IMR-90 (cell line): Measurements from ENCODE around the gene ATRN. TPM values are rescaled to one million over a fixed set of nuclear protein-coding genes. Genes with fewer than 3 reads are reported as not detected.

Experiments
- ATAC-seq: fragments of 200-7000 bp; cut with Tn5 transposase; 2 replicates; pipeline ENCODE4 v1.9.1; 2020; ENCODE audit warnings: low read depth, mild to moderate bottlenecking, moderate library complexity
- BruUV-seq: library from RNA; stranded (reverse); fragments of 400-500 nt; replicated peaks from 2 replicates; lab custom pipeline; 2021; lab: Mats Ljungman, UMichigan
- CTCF ChIA-PET: fragments of 300-600 bp; formaldehyde crosslinking; extraction: SDS; loops from one replicate; lab custom pipeline; 2021; ENCODE audit warnings: antibody characterized with exemption; lab: Yijun Ruan, JAX
- POLR2A ChIA-PET: fragments of 300-600 bp; sonication (Branson Sonifier 250); formaldehyde crosslinking; loops from one replicate; lab custom pipeline; 2022; ENCODE audit warnings: antibody characterized with exemption; ENCODE audit not compliant: unreplicated experiment; lab: Charles Lee
- DNase-seq: peaks from one replicate; pipeline ENCODE4 v3.0.0; 2013
- H2AFZ ChIP-seq: replicated peaks from 2 replicates; pipeline ENCODE3; 2013; ENCODE audit warnings: low read length, mild to moderate bottlenecking; ENCODE audit not compliant: poor library complexity
- H2AK5ac ChIP-seq: 2 replicates; pipeline ENCODE4 v1.6.1; 2013; ENCODE audit warnings: low read depth, low read length, inconsistent platforms
- H2AK9ac ChIP-seq: replicated peaks from 2 replicates; pipeline ENCODE3; 2013; ENCODE audit warnings: mild to moderate bottlenecking, low read depth, low read length, moderate library complexity; ENCODE audit not compliant: poor library complexity
- H2BK120ac ChIP-seq: 2 replicates; pipeline ENCODE4 v1.6.1; 2013; ENCODE audit warnings: low read depth, low read length, inconsistent platforms
- H2BK15ac ChIP-seq: 3 replicates; pipeline ENCODE4 v1.6.1; 2013; ENCODE audit warnings: low read depth, low read length, inconsistent platforms
- H2BK20ac ChIP-seq: 2 replicates; pipeline ENCODE4 v1.6.1; 2013; ENCODE audit warnings: low read depth, mild to moderate bottlenecking, inconsistent platforms, low read length, moderate library complexity
- H2BK5ac ChIP-seq: 2 replicates; pipeline ENCODE4 v1.6.1; 2013; ENCODE audit warnings: mild to moderate bottlenecking, low read depth, low read length, inconsistent platforms; ENCODE audit not compliant: poor library complexity, severe bottlenecking
- H3K14ac ChIP-seq: replicated peaks from 2 replicates; pipeline ENCODE4 v1.6.1; 2013; ENCODE audit warnings: low read depth, low read length, inconsistent platforms
- H3K18ac ChIP-seq: 2 replicates; pipeline ENCODE4 v1.6.1; 2013; ENCODE audit warnings: low read depth, low read length, control low read depth
- H3K23ac ChIP-seq: 2 replicates; pipeline ENCODE4 v1.6.1; 2013; ENCODE audit warnings: low read depth, low read length, inconsistent platforms
- H3K27ac ChIP-seq: 2 replicates; pipeline ENCODE4 v1.5.1; 2013; ENCODE audit warnings: mild to moderate bottlenecking, control low read depth, low read length; ENCODE audit not compliant: insufficient read depth
- H3K27me3 ChIP-seq: 2 replicates; pipeline ENCODE4 v1.6.1; 2013; ENCODE audit warnings: low read length; ENCODE audit not compliant: control insufficient read depth, insufficient read depth
- H3K36me3 ChIP-seq: 2 replicates; pipeline ENCODE4 v1.6.1; 2013; ENCODE audit warnings: low read length, mixed read lengths; ENCODE audit not compliant: control insufficient read depth, insufficient read depth
- H3K4ac ChIP-seq: 2 replicates; pipeline ENCODE4 v1.6.1; 2013; ENCODE audit warnings: low read depth, low read length, inconsistent platforms
- H3K4me1 ChIP-seq: 2 replicates; pipeline ENCODE4 v1.6.1; 2013; ENCODE audit warnings: low read length, mixed read lengths; ENCODE audit not compliant: control insufficient read depth, insufficient read depth
- H3K4me2 ChIP-seq: 2 replicates; pipeline ENCODE4 v1.6.1; 2013; ENCODE audit warnings: low read depth, mild to moderate bottlenecking, control low read depth, low read length, moderate library complexity
- H3K4me3 ChIP-seq: 2 replicates; pipeline ENCODE4 v1.5.1; 2013; ENCODE audit warnings: low read depth, mild to moderate bottlenecking, control low read depth, low read length, moderate library complexity; ENCODE audit not compliant: insufficient read depth
- H3K56ac ChIP-seq: 2 replicates; pipeline ENCODE4 v1.6.1; 2013; ENCODE audit warnings: low read length, inconsistent platforms; ENCODE audit not compliant: insufficient read depth; ENCODE audit errors: extremely low read depth
- H3K79me1 ChIP-seq, 2 experiments: 2 replicates each; pipeline ENCODE4 v1.6.1; 2013; ENCODE audit warnings: low read length in 2 of 2, inconsistent platforms in 1 of 2, low read depth in 1 of 2
- H3K9ac ChIP-seq: 2 replicates; pipeline ENCODE4 v1.6.1; 2013; ENCODE audit warnings: low read depth, low read length, control low read depth
- H3K9me1 ChIP-seq: 2 replicates; pipeline ENCODE4 v1.6.1; 2013; ENCODE audit warnings: low read length, inconsistent platforms; ENCODE audit not compliant: insufficient read depth
- H3K9me3 ChIP-seq: 2 replicates; pipeline ENCODE4 v1.6.1; 2013; ENCODE audit warnings: low read length; ENCODE audit not compliant: control insufficient read depth, insufficient read depth
- H4K20me1 ChIP-seq: 2 replicates; pipeline ENCODE4 v1.6.1; 2013; ENCODE audit warnings: low read length, inconsistent platforms; ENCODE audit not compliant: insufficient read depth
- H4K5ac ChIP-seq: 2 replicates; pipeline ENCODE4 v1.6.1; 2013; ENCODE audit warnings: mild to moderate bottlenecking, low read depth, low read length, control low read depth
- H4K8ac ChIP-seq, 2 experiments: 2 replicates each; pipeline ENCODE4 v1.6.1; 2013; ENCODE audit warnings: low read depth in 2 of 2, low read length in 2 of 2, control low read depth in 1 of 2, inconsistent platforms in 1 of 2
- H4K91ac ChIP-seq: 2 replicates; pipeline ENCODE4 v1.6.1; 2013; ENCODE audit warnings: low read depth, low read length, inconsistent platforms; ENCODE audit not compliant: insufficient read depth
- BHLHE40 ChIP-seq: fragments of 150-350 bp; IDR thresholded peaks from 2 replicates; pipeline ENCODE4 v1.6.1; 2016; ENCODE audit warnings: mild to moderate bottlenecking, low read depth, low read length
- FOS ChIP-seq: fragments of 150-350 bp; IDR thresholded peaks from 2 replicates; pipeline ENCODE4 v1.6.1; 2016; ENCODE audit warnings: low read depth, low read length
- MAFK ChIP-seq: IDR thresholded peaks from 2 replicates; pipeline ENCODE4 v1.6.1; 2012; ENCODE audit warnings: low read depth, low read length, improper control_type of control experiment
- MAZ ChIP-seq: IDR thresholded peaks from 2 replicates; pipeline ENCODE4 v1.6.1; 2012; ENCODE audit warnings: low read depth, mild to moderate bottlenecking, low read length, improper control_type of control experiment, moderate library complexity, borderline replicate concordance
- MXI1 ChIP-seq: IDR thresholded peaks from 2 replicates; pipeline ENCODE4 v1.6.1; 2012; ENCODE audit warnings: low read depth, mild to moderate bottlenecking, low read length, moderate library complexity, borderline replicate concordance
- POLR2A ChIP-seq: IDR thresholded peaks from 2 replicates; pipeline ENCODE4 v1.6.1; 2012; ENCODE audit warnings: mild to moderate bottlenecking, low read depth, low read length
- SMC3 ChIP-seq: fragments of 150-350 bp; IDR thresholded peaks from 2 replicates; pipeline ENCODE4 v1.6.1; 2016; ENCODE audit warnings: low read depth, mild to moderate bottlenecking, antibody characterized with exemption, low read length, moderate library complexity
- USF2 ChIP-seq: fragments of 150-350 bp; IDR thresholded peaks from 2 replicates; pipeline ENCODE4 v1.6.1; 2017; ENCODE audit warnings: mild to moderate bottlenecking, antibody characterized with exemption, low read length, low read depth
- WGBS, 2 experiments: methylation state at CpG; one replicate each; pipeline versions ENCODE4 v1.1.5 to v1.1.7; 2013; ENCODE audit warnings: missing lambda C conversion rate in 2 of 2; ENCODE audit not compliant: insufficient read length in 1 of 2; ENCODE audit errors: extremely low coverage in 2 of 2; 5-methylcytosine and 5-hydroxymethylcytosine counted together
- dilution Hi-C: fragments of 300-500 bp; cut with HindIII; formaldehyde crosslinking; loops from one replicate; pipeline ENCODE4 v1.14.3; 2018; ENCODE audit warnings: low sequenced_read_pairs; ENCODE audit not compliant: unreplicated experiment
- in situ Hi-C: fragments of 300-500 bp; cut with MboI; formaldehyde crosslinking; loops from 3 replicates; pipeline ENCODE4 v1.14.3; 2019; ENCODE audit warnings: low sequenced_read_pairs, inconsistent platforms, mixed read lengths
- intact Hi-C: fragments of 100-400 bp; cut with micrococcal nuclease; formaldehyde crosslinking; loops from 2 replicates; pipeline ENCODE4 v1.10.0; 2022
- polyA plus RNA-seq, 3 experiments: library from polyadenylated mRNA; depleted of rRNA; stranded (reverse); fragments of >200 nt; gene quantifications; 2 replicates each; pipeline ENCODE4 v1.2.3, GENCODE V29; 2012; ENCODE audit warnings: low replicate concordance in 1 of 3
- total RNA-seq: library from RNA; depleted of rRNA; stranded (reverse); fragments of >200 nt; gene quantifications from 2 replicates; pipeline ENCODE4 v1.2.3, GENCODE V29; 2012

Gene ATRN
- total and polyA plus RNA-seq, 2 of the 4 experiments (the other 2 are of a cell fraction), result 32.3 to 46.2 TPM

GRCh38 chr20:3679749-3680700 lies 209.2 kb downstream of the ATRN start:
- Histone ChIP-seq H4K20me1 (no peaks in the 10 kb centered on the region), H2BK15ac (no peak overlapping the region), H3K4me1 (peaks cover 20% of the 10 kb centered on the region), H3K36me3 (no peaks in the 10 kb centered on the region), H2BK5ac (no peak overlapping the region), H2AFZ (peak overlapping the region; percentile 77), H4K8ac (peak overlapping the region in 1 of 2 experiments; percentile 78; a peak in 2 of 4 replicates), H3K23ac (no peak overlapping the region), H2BK20ac (0 out of 2 replicates have a peak overlapping the region, but pooled peaks have one; percentile 1), H2AK5ac (peak overlapping the region; percentile 33), H3K9ac (no peak overlapping the region), H4K91ac (peak overlapping the region; percentile 62; the same call in 1 of the 2 replicates), H3K4ac (peak overlapping the region; percentile 40; the same call in 1 of the 2 replicates), H3K4me3 (no peak overlapping the region), H3K27ac (no peak overlapping the region), H2AK9ac (peak overlapping the region; percentile 58), H3K9me3 (no peaks in the 10 kb centered on the region), H3K27me3 (peaks cover 13% of the 10 kb centered on the region), H3K14ac (0 out of 2 replicates have a peak overlapping the region, but pooled peaks have one; percentile 14), H3K18ac (0 out of 2 replicates have a peak overlapping the region, but pooled peaks have one; percentile 10), H2BK120ac (no peak overlapping the region), H3K79me1 (no peaks in the 10 kb centered on the region), H3K4me2 (no peak overlapping the region), H4K5ac (peak overlapping the region; percentile 10), H3K56ac (no peak overlapping the region), H3K9me1 (peaks cover under 1% of the 10 kb centered on the region; the same call in 1 of the 2 replicates)
- no TSS peak for BruUV-seq
- ATAC-seq, result peak; percentile 41
- ChIA-PET POLR2A (interaction anchor here (0.6 kb wide), 1 partner anchor 165 kb away, joined by 8 read pairs; no protein-coding TSS in a partner anchor), CTCF (interaction anchor here (0.9 kb wide), 1 partner anchor 31 kb away, joined by 3 read pairs; no protein-coding TSS in a partner anchor)
- DNase-seq, result peak; percentile 48
- 67% methylated on average over 5 of the region's 18 CpGs; no CpG with 5 or more reads in 1 of the 2 experiments for WGBS, 2 experiments
- TF ChIP-seq MAFK, result no peak
- TF ChIP-seq SMC3, result no peak
- no peak for TF ChIP-seq MXI1
- TF ChIP-seq FOS, result no peak
- TF ChIP-seq MAZ, result no peak; the same call in 1 of the 2 replicates
- TF ChIP-seq USF2, result no peak
- no peak for TF ChIP-seq POLR2A
- TF ChIP-seq BHLHE40, result no peak
- intact Hi-C loops, result loop anchor here (5.0 to 10.0 kb wide), 2 partner anchors 87 to 405 kb away; partner anchors contain the start of gene ADISSP
- in situ Hi-C loops, result no loop called here
- dilution Hi-C loops, result no loop called here
